Measurements from ENCODE around the gene ZNF438.

GRCh38 chr10:31074722-31075086 is 43.0 kb upstream of the ZNF438 start:
- TF ChIP-seq CTCF (CRISPR knock-in tag; IDR thresholded peaks at IDR 0.05) (no peak), MIXL1 (CRISPR knock-in tag; IDR thresholded peaks at IDR 0.05) (no peak), POLR2A (IDR thresholded peaks at IDR 0.05; ENCODE audit: insufficient read depth in 1 of 2, low read depth in 2 of 2, low read length in 2 of 2) (no peak), ZNF281 (CRISPR knock-in tag; IDR thresholded peaks at IDR 0.05; ENCODE audit: borderline replicate concordance) (no peak), ATF2 (CRISPR knock-in tag; IDR thresholded peaks at IDR 0.05) (no peak), ZFP36 (IDR thresholded peaks at IDR 0.05; ENCODE audit: borderline replicate concordance, low read depth, low read length, partially characterized antibody) (no peak), MAFK (conservative IDR thresholded peaks at IDR 0.05 in 1 of 2, IDR thresholded peaks at IDR 0.05 in 1 of 2; ENCODE audit: low read length in 2 of 2) (no peak), ZNF280D (CRISPR knock-in tag; IDR thresholded peaks at IDR 0.05) (no peak), ZBTB49 (CRISPR knock-in tag; IDR thresholded peaks at IDR 0.05; ENCODE audit: borderline replicate concordance) (no peak), MTA3 (CRISPR knock-in tag; IDR thresholded peaks at IDR 0.05) (no peak)

All from HepG2 (cell line).